ENCODE measurements around the gene ASXL1. TPM values are rescaled to one million over a fixed set of nuclear protein-coding genes. Genes with fewer than 3 reads are reported as not detected.

ASXL1 gene
- total and polyA plus RNA-seq, 9 of the 15 experiments (the other 6 are each of a cell fraction or from before 2014, with no cell fraction given), result 6.5 to 65.3 (median 32.3) TPM

- no peak for TF ChIP-seq ZNF431 (CRISPR knock-in tag; IDR thresholded peaks at IDR 0.05)
- TF ChIP-seq ZNF280A (IDR thresholded peaks at IDR 0.05; ENCODE audit: low read depth, partially characterized antibody), result no peak
- TF ChIP-seq ETS2 (tag; IDR thresholded peaks at IDR 0.05; ENCODE audit: borderline replicate concordance, poor library complexity, severe bottlenecking), result no peak
- TF ChIP-seq, protein P1, sequence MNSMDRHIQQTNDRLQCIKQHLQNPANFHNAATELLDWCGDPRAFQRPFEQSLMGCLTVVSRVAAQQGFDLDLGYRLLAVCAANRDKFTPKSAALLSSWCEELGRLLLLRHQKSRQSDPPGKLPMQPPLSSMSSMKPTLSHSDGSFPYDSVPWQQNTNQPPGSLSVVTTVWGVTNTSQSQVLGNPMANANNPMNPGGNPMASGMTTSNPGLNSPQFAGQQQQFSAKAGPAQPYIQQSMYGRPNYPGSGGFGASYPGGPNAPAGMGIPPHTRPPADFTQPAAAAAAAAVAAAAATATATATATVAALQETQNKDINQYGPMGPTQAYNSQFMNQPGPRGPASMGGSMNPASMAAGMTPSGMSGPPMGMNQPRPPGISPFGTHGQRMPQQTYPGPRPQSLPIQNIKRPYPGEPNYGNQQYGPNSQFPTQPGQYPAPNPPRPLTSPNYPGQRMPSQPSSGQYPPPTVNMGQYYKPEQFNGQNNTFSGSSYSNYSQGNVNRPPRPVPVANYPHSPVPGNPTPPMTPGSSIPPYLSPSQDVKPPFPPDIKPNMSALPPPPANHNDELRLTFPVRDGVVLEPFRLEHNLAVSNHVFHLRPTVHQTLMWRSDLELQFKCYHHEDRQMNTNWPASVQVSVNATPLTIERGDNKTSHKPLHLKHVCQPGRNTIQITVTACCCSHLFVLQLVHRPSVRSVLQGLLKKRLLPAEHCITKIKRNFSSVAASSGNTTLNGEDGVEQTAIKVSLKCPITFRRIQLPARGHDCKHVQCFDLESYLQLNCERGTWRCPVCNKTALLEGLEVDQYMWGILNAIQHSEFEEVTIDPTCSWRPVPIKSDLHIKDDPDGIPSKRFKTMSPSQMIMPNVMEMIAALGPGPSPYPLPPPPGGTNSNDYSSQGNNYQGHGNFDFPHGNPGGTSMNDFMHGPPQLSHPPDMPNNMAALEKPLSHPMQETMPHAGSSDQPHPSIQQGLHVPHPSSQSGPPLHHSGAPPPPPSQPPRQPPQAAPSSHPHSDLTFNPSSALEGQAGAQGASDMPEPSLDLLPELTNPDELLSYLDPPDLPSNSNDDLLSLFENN (IDR thresholded peaks at IDR 0.05; ENCODE audit: low read depth in 2 of 2, low read length in 2 of 2), result no peak
- TF ChIP-seq MGA (IDR thresholded peaks at IDR 0.05), result no peak
- TF ChIP-seq GABPA (tag; conservative IDR thresholded peaks at IDR 0.05; ENCODE audit: low read depth), result peak; percentile 99
- no peak for TF ChIP-seq HNRNPH1 (optimal IDR thresholded peaks at IDR 0.05; ENCODE audit: low read depth, low read length)
- TF ChIP-seq KDM1A (IDR thresholded peaks at IDR 0.05), result no peak
- TF ChIP-seq GABPB2 (CRISPR knock-in tag; conservative IDR thresholded peaks at IDR 0.05), result no peak
- peak; percentile 30 to 37; a peak in 2 of 4 replicates for TF ChIP-seq TBL1XR1 (IDR thresholded peaks at IDR 0.05; ENCODE audit: low read length in 2 of 2)
Observed at GRCh38 chr20:32357869-32358631, at the start of gene ASXL1 (continued).
